22Rv1 (cell line): Measurements from ENCODE around the gene HTR1D.

Experiments used
- ZFX ChIP-seq: fragments of 450-650 bp; IDR thresholded peaks from 2 replicates; pipeline ENCODE4 v1.6.1; 2017; ENCODE audit warnings: antibody characterized with exemption, borderline replicate concordance
- TF ChIP-seq, protein P1 (sequence below): fragments of 450-650 bp; IDR thresholded peaks from 2 replicates; pipeline ENCODE4 v1.5.1; 2017; ENCODE audit warnings: mild to moderate bottlenecking

DNA sequence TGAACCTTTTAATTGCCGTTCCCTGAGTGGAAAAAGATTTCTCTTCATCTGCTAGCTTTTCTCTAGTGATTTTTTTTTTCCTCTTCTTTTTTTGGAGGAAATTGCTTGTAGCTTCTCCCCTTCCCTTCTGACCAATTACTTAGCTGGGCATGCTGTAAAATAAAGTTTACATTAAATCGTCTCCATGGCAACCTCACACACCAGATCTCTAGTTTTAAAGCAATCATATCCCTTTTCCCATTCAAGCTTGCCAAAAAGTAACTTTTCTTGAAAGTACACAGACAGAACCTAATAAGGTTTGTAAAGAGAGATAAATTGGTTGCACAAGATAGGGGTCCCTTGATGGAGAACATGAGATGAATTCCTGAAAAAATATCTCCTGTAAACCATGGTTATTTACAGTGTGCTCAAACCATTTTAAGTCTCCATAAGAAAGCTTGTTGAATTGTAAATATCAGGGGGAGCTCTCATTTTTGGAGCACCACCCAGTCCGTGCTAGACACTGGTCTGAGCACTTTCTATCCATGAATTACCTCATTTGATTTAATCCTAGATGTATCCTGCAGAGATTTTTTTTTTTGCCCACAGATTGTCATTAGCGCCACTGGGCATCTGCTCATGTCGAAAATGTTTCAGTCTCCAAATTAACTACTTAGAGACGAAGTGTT lies 32.6 kb upstream of the HTR1D start:
- TF ChIP-seq, protein P1, sequence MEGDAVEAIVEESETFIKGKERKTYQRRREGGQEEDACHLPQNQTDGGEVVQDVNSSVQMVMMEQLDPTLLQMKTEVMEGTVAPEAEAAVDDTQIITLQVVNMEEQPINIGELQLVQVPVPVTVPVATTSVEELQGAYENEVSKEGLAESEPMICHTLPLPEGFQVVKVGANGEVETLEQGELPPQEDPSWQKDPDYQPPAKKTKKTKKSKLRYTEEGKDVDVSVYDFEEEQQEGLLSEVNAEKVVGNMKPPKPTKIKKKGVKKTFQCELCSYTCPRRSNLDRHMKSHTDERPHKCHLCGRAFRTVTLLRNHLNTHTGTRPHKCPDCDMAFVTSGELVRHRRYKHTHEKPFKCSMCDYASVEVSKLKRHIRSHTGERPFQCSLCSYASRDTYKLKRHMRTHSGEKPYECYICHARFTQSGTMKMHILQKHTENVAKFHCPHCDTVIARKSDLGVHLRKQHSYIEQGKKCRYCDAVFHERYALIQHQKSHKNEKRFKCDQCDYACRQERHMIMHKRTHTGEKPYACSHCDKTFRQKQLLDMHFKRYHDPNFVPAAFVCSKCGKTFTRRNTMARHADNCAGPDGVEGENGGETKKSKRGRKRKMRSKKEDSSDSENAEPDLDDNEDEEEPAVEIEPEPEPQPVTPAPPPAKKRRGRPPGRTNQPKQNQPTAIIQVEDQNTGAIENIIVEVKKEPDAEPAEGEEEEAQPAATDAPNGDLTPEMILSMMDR = no peak
- no peak for TF ChIP-seq ZFX
